ENCODE results near the gene MERTK.

DNA sequence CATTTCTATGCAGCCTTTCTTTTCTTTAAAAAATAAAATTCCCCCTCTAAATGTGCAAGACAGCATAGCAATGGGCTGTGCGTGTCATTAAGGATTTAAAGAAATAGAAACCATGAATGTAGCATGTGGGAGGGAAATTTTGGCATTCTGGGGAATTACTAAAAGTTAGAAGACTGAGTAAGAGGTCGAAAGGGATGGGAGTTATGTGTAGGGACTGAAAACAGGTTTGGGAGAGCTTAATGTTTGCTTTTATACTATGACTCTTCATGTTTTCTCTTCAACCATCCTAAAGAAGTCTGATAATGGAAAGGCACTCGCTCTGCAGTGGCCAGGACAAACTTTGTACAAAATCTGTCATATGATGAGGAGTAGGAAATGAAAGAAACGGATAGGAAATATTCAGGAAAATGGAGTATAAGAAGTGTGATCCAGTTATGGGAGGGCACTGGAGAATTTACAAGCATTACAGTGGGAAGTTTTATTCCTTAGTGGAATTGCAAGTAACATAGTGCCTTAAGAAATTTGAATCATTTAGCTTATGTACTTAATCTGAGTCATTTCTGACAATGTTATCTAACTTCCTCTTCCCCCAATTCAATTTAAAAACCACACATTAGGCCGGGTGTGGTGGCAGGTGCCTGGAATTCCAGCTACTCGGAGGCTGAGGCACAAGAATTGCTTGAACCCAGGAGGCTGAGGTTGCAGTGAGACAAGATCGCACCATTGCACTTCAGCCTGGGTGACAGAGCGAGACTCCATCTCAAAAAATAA is 177.3 kb downstream of the MERTK start:
- TF ChIP-seq TRIM24 (CRISPR knock-in tag; IDR thresholded peaks at IDR 0.05) (no peak), SRF (IDR thresholded peaks at IDR 0.05; ENCODE audit: low read depth, low read length) (no peak), ZNF33A (CRISPR knock-in tag; IDR thresholded peaks at IDR 0.05; ENCODE audit: borderline replicate concordance) (no peak), KAT2B (IDR thresholded peaks at IDR 0.05; ENCODE audit: borderline replicate concordance, low read depth, low read length) (no peak), HDAC6 (IDR thresholded peaks at IDR 0.05; ENCODE audit: low read depth, low read length) (no peak), TBP (CRISPR knock-in tag; IDR thresholded peaks at IDR 0.05) (no peak), ZNF30 (CRISPR knock-in tag; IDR thresholded peaks at IDR 0.05) (no peak)
- TF ChIP-seq, protein P1, sequence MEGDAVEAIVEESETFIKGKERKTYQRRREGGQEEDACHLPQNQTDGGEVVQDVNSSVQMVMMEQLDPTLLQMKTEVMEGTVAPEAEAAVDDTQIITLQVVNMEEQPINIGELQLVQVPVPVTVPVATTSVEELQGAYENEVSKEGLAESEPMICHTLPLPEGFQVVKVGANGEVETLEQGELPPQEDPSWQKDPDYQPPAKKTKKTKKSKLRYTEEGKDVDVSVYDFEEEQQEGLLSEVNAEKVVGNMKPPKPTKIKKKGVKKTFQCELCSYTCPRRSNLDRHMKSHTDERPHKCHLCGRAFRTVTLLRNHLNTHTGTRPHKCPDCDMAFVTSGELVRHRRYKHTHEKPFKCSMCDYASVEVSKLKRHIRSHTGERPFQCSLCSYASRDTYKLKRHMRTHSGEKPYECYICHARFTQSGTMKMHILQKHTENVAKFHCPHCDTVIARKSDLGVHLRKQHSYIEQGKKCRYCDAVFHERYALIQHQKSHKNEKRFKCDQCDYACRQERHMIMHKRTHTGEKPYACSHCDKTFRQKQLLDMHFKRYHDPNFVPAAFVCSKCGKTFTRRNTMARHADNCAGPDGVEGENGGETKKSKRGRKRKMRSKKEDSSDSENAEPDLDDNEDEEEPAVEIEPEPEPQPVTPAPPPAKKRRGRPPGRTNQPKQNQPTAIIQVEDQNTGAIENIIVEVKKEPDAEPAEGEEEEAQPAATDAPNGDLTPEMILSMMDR (CRISPR knock-in tag; IDR thresholded peaks at IDR 0.05) = no peak
- TF ChIP-seq, protein P2, sequence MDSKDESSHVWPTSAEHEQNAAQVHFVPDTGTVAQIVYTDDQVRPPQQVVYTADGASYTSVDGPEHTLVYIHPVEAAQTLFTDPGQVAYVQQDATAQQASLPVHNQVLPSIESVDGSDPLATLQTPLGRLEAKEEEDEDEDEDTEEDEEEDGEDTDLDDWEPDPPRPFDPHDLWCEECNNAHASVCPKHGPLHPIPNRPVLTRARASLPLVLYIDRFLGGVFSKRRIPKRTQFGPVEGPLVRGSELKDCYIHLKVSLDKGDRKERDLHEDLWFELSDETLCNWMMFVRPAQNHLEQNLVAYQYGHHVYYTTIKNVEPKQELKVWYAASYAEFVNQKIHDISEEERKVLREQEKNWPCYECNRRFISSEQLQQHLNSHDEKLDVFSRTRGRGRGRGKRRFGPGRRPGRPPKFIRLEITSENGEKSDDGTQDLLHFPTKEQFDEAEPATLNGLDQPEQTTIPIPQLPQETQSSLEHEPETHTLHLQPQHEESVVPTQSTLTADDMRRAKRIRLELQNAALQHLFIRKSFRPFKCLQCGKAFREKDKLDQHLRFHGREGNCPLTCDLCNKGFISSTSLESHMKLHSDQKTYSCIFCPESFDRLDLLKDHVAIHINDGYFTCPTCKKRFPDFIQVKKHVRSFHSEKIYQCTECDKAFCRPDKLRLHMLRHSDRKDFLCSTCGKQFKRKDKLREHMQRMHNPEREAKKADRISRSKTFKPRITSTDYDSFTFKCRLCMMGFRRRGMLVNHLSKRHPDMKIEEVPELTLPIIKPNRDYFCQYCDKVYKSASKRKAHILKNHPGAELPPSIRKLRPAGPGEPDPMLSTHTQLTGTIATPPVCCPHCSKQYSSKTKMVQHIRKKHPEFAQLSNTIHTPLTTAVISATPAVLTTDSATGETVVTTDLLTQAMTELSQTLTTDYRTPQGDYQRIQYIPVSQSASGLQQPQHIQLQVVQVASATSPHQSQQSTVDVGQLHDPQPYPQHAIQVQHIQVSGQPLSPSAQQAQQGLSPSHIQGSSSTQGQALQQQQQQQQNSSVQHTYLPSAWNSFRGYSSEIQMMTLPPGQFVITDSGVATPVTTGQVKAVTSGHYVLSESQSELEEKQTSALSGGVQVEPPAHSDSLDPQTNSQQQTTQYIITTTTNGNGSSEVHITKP (CRISPR knock-in tag; IDR thresholded peaks at IDR 0.05; ENCODE audit: low read depth) = no peak
